Loucy (cell line): Measurements from ENCODE around the gene RTEL1.

ENCODE experiments used
- EZH2phosphoT487 ChIP-seq: fragments of 200-600 bp; IDR thresholded peaks from 2 replicates; pipeline ENCODE4 v1.6.1; 2018; ENCODE audit warnings: antibody characterized with exemption, mild to moderate bottlenecking, moderate library complexity, borderline replicate concordance
- TF ChIP-seq, protein P1 (sequence below): fragments of 200-600 bp; sonication (generic); conservative IDR thresholded peaks from 2 replicates; pipeline ENCODE4 v1.5.1; 2014; ENCODE audit warnings: mild to moderate bottlenecking, antibody characterized with exemption, low read length

DNA sequence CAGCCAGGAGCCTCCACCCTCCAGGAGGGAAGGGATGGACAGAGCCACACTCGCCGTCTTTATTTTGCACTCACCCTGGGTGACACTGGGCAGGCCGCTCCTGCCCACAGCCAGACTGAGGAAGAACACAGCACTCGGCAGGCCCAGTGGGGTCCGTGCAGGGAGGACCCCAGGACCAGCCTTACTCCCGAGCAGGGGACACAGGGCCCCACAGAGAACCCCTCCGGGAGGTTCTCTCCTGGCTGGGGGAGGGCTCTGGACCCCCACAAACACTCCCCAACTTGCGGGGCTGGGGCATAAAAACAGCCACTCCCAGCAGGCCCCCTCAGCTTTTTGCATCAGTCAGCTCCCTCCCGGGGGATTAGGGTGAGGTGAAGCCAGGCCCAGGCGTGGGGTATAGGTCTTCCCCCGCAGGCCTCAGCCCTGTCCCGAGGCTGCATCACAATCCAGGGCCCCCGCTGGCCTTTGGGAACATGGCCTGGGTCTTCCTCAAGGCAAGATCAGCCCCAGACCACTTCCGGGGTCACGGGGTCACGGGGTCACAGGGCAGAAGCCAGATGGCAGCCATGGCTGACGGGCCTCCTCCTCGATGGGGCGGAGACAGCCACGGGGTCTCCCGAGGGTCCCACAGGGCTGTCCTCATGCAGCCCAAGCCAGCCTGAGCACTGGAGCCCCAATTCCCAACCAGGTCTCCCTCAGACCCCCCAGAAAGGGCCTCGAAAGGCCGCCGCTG, 41.5 kb downstream of the RTEL1 start:
- TF ChIP-seq, protein P1, sequence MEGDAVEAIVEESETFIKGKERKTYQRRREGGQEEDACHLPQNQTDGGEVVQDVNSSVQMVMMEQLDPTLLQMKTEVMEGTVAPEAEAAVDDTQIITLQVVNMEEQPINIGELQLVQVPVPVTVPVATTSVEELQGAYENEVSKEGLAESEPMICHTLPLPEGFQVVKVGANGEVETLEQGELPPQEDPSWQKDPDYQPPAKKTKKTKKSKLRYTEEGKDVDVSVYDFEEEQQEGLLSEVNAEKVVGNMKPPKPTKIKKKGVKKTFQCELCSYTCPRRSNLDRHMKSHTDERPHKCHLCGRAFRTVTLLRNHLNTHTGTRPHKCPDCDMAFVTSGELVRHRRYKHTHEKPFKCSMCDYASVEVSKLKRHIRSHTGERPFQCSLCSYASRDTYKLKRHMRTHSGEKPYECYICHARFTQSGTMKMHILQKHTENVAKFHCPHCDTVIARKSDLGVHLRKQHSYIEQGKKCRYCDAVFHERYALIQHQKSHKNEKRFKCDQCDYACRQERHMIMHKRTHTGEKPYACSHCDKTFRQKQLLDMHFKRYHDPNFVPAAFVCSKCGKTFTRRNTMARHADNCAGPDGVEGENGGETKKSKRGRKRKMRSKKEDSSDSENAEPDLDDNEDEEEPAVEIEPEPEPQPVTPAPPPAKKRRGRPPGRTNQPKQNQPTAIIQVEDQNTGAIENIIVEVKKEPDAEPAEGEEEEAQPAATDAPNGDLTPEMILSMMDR, result no peak
- TF ChIP-seq EZH2phosphoT487, result no peak
